HL-60/S4 treated with phorbol 12-myristate 13-acetate at 8.2 ng/mL for 4 days and 3 days (cell line): ENCODE data around the gene DNAJC27.

Experiments
- in situ Hi-C: fragments of 300-500 bp; cut with MboI; formaldehyde crosslinking; loops from 2 replicates; pipeline ENCODE4 v1.15.0; 2022; ENCODE audit warnings: low sequenced_read_pairs

DNAJC27 gene

GRCh38 chr2:24971286-24971535, 544 bp downstream of the DNAJC27 start:
- in situ Hi-C loops, result no loop called here

DNA sequence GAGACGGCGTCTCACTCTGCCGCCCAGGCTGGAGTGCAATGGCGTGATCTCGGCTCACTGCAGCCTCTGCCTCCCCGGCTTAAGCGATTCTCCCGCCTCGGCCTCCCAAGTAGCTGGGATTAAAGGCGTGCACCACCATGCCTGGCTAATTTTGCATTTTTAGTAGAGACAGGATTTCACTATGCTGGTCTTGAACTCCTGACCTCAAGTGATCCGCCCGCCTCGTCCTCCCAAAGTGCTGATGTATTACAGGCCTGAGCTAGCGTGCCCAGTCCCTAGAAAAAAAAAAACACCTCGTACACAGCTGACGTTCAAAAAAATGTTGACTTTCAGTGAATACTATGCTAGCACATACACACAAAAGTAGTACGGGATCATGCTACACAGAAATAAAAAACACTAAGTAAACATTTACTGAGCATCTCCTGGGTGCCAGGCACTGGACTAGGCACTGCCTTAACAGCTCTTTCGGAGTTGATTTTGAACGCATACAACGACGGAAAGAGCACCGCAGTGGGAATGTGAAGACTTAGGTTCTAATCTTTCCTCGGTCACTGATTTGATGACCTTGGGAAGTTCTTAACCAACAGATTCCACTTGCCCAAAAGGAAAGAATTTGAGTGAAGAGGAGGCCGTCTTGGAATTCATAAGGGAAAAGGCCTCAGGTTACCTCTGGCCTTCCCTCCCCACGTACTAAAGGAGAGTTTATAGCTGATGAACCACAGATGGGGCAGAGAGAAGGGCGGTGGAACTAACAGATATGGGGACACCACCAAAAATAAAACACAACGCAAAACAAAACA, 1.1 kb downstream of the DNAJC27 start:
- in situ Hi-C loops, result no loop called here

DNA sequence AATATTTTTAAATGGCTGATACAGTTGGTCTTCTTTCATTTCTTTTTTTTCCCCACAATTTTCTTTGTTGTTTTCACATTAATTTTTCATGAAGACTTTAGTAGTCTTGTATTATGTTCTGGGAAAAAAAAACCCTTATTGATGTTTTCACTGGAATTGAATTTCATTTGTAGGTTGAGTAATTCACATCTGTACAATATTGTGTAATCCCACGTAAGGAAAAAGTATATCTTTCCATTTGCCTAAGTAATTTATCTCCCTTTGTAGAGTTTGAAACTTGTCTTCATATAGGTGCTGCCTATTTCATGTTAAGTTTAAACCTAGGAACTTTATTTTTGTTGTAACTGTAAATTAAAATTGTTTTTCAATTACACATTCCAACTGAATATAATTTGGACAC, 2.0 kb downstream of the DNAJC27 start:
- in situ Hi-C loops, result no loop called here

DNA sequence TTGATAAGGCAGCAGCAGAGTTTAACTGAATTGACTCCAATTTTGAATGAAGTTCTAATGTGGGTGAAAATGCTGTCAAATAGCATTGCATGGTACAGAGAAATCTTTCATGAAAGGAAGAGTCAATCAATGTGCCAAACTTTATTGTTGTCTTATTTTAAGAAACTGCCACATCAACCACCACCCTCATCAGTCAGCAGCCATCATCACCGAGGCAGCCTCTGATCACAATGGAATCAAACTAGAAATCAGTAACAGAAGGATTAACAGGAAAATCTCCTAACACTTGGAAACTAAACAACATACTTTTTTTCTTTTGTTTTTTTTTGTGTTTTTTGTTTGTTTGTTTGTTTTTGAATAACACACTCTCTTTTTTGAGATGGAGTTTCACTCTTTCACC, 9.9 kb downstream of the DNAJC27 start:
- in situ Hi-C loops, result no loop called here

- in situ Hi-C loops, result no loop called here
These were observed 12.0 kb downstream of the DNAJC27 start for GRCh38 chr2:24959761-24960160.

GRCh38 chr2:24958411-24958935, 13.3 kb downstream of the DNAJC27 start:
- in situ Hi-C loops, result no loop called here

- in situ Hi-C loops, result no loop called here
These were observed 13.8 kb downstream of the DNAJC27 start for GRCh38 chr2:24957976-24958375.

DNA sequence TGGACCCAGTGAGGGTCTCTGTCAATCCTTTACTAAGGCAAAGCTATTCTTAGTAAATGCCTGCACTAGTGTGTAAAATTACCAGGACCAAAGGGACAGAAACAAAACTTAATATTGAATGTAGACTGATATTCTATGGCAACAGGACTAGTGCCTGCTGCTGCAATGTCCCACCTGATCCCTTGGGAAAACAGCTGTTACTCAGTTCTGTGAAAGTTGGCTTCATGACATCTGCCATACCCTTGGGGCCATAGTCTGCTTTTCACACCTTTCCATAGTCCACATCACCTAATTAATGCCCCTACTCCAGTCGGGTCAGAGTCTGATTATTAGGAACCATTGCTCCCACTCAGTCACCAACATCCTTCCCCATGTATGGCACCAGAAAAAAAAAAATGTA, 14.5 kb downstream of the DNAJC27 start:
- in situ Hi-C loops, result no loop called here

DNA sequence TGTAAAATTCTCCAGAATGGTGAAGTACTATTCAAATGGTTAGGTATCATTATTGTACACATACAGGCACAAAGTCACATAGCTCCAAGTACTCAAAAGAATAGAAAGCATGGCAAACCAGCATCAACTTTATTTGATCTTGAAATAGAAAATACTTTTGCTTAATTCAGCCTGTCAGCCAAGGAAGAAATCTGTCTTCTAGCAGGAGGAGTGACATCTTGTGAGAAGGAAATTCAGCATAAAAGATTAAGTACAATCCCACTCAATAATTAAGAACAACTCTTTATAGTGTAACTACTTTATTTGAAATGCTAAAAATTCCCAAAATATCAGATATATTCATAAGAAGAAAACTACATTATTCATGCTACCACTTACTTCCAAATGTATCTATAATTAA, 15.8 kb downstream of the DNAJC27 start:
- in situ Hi-C loops, result no loop called here

DNA sequence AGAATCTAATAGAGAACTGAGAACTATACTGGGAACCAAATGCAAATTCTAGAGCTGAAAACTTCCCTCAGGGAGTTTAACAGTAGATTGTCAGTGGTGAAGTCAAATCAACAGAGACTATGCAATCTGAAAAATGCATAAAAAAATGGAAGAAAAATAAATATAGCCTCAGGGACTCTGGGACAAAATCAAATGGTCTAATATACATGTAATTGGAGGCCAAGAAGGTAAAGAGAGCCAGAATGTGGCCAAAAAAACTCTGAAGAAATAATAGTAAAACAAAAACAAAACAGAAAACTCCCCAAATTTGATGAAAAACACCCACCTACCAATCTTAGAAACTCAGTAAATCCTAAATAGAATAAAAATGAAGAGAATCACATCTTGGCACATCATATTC, 16.5 kb downstream of the DNAJC27 start:
- in situ Hi-C loops, result no loop called here

GRCh38 chr2:24950102-24950501, 21.7 kb downstream of the DNAJC27 start:
- in situ Hi-C loops, result no loop called here

DNA sequence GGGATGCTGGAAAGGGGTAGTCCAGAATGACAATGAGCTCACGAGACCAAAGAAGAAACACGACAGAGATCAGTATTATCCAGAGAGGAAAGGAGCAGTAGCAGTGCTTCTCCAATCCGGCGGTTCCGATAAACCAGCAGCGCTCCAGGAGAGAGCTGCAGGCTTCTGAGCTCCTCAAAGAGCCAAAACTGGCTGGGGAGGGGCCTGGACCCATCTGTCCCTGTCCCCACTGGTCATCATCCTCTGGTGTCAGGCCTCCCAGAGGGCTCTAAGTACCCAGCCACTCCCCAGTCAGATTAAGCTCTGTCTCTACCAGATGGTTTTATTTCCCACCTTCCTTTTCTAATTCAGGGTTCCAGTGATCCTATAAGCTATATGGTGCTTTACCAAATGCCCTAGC, 23.2 kb downstream of the DNAJC27 start:
- in situ Hi-C loops, result no loop called here

DNA sequence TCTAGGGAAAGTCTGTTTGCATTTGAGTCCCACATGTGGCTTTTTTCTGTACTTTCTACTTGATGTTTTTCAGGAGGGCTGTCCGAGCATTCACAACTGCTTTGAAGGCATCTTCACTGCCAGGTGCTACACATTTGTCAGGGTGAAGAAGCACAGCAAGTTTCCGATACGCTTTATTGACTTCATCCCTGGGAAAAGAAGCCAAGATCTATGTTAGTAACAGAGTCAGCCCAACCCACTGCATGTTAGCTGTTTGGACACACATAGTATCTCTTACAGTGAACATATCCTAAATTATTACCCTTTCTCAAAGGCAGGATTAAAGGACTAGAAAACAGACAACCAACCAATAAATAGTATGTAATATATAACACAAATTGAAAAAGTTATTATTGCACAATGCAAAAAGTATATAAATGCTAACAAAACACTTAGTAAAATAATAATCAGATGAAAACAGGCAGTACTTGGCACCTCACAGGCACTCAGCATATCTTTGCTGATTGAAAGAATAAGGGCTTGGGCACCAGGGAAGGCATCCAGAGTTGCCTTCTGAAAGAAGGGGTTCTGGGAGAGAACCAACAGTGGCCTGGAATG, 24.1 kb downstream of the DNAJC27 start:
- in situ Hi-C loops, result no loop called here

- in situ Hi-C loops, result no loop called here
These were observed 25.8 kb downstream of the DNAJC27 start for GRCh38 chr2:24945907-24946306.

DNA sequence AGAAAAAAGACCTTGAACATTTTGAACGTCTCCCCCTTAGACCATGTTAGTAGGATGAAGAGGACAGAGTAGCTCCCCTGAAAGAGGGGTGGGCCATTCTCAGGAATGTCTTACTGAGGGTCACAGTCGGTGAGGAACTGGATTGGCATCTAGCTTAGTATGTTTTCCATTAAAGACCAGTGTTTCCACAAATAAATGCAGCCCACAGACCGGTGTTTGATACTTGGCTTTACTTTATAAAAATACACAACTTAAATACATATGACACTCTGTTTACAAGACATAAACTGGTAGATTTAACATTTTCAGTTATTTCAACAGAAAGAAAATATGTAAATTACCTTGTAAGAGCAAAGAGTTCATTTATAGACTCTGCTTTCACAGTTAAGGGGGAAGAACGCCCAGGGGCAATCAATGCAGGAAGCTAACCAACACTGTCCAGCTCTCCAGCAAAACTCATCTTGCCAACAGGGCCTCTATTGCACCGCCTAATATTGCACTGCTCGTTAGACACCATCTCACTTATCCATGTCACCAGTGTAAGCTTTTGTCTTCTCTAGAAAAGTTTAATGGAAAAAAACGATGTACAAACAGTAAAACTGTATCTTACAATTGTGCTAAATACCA, 28.2 kb downstream of the DNAJC27 start:
- in situ Hi-C loops, result no loop called here

DNA sequence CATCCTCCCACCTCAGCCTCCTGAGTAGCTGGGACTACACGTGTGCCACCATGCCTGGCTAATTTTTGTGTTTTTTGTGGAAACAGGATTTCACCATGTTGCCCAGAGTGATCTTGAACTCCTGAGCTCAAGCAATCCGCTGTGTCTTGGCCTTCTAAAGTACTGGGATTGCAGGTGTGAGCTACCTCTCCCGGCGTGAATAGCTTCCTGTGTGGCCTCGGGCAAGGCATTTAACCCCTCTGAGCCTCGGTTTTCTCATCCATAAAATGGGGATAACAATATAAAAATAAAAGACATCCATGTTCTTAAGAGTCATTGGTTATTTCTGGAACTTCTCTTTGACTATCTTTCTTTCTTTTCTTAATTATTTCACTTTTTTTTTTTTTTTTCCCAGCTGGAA, 32.4 kb downstream of the DNAJC27 start:
- in situ Hi-C loops, result no loop called here

GRCh38 chr2:24937236-24937635, 34.5 kb downstream of the DNAJC27 start:
- in situ Hi-C loops, result no loop called here

DNA sequence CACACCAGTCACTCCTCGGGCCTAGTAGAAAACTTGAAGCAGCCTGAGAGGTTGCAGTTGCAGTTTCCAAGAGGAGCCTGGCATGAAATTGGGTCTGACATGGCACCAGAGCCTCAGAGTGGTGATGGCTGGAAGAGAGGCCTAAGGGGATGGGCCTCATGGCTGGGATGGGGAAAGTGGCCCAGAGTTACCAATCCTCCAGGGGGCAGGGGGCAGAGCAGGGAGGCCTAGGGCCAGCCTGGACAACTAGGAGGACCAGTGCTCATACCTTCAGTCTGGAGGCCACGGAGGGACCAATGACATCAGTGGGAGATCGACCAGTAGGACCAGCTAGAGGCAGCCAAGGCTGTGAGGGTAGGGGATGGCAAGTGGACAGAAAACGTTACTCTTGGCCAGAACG, 36.6 kb downstream of the DNAJC27 start:
- in situ Hi-C loops, result no loop called here

GRCh38 chr2:24932715-24933114, 39.0 kb downstream of the DNAJC27 start:
- in situ Hi-C loops, result no loop called here

DNA sequence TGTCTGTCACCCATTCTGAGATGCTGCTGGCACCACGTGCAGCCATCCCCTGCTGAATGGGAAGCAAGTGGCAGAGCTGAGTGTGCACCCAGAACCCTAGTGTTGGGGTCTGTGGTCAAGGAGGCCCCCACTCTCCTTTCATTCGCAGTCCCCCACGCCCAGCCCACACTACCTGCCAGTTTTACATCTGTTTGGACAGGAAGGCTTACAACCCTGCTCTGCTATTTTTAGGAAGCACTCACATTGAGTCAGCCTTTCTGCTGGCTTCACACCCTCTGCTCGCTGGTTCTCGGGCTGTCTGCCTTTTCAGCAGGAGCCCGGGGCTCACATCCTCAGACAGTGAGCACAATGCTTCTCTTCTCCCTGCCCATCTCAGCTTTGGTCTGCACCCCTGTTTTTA, 41.0 kb downstream of the DNAJC27 start:
- in situ Hi-C loops, result no loop called here

- in situ Hi-C loops, result no loop called here
These were observed 42.5 kb downstream of the DNAJC27 start for GRCh38 chr2:24929230-24929629.

DNA sequence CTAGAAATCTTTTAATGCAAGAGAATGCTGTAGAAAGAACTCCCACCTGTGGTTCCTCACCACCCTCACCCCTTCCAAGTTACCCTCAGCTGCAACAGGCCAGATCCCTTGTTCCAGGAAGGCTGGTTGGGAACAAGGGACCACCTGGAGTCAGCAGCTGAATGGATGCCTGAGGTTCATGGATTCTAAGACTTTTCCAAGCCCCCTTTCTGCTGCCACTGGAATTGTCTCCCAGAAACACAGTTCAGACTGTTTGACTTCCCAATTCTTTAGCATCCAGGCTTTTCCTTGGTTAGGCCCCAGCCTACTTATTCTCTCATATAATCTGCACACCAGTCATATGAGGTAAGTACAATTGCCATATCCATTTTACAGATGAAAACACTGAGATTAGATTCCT, 43.7 kb downstream of the DNAJC27 start:
- in situ Hi-C loops, result no loop called here
